Heart right ventricle (tissue), 16 donors: Measurements from ENCODE around the gene RCAN1. TPM values are rescaled to one million over a fixed set of nuclear protein-coding genes. Genes with fewer than 3 reads are reported as not detected.
"Not testable (repeated sequence)": the region's sequence is repeated elsewhere in the genome, so short reads cannot be mapped to it uniquely, and the experiment has no call there.

ENCODE experiments used
- ATAC-seq, 8 donors: fragments of 200-7000 bp; cut with Tn5 transposase; one replicate each; pipeline ENCODE4 v1.9.1; 2020; ENCODE audit warnings: mild to moderate bottlenecking in 8 of 8, moderate library complexity in 8 of 8, moderate number of reproducible peaks in 1 of 8
- DNase-seq, 2 donors: peaks; one replicate each; pipeline ENCODE4 v3.0.0-alpha.2; 2020
- H3K27ac ChIP-seq, 10 donors: fragments of 200-600 bp; sonication (generic) in 2 of 10; one replicate each; pipeline versions ENCODE4 v1.5.0 to v1.8.0; 2020 to 2022; ENCODE audit warnings: mild to moderate bottlenecking in 3 of 10
- H3K27me3 ChIP-seq, 7 donors: fragments of 200-600 bp; one replicate each; pipeline ENCODE4 v1.8.0; 2021 to 2022; ENCODE audit warnings: mild to moderate bottlenecking in 2 of 7
- H3K36me3 ChIP-seq, 9 donors: fragments of 200-600 bp; sonication (generic) in 1 of 9; one replicate each; pipeline versions ENCODE4 v1.5.0 to v1.8.0; 2020 to 2022; ENCODE audit warnings: mild to moderate bottlenecking in 2 of 9
- H3K4me1 ChIP-seq, 9 donors: fragments of 200-600 bp; sonication (generic) in 1 of 9; one replicate each; pipeline versions ENCODE4 v1.5.0 to v1.8.0; 2020 to 2022; ENCODE audit warnings: mild to moderate bottlenecking in 4 of 9
- H3K4me3 ChIP-seq, 10 donors: fragments of 200-600 bp; sonication (generic) in 2 of 10; one replicate each; pipeline versions ENCODE4 v1.5.0 to v1.8.0; 2020 to 2022; ENCODE audit warnings: mild to moderate bottlenecking in 7 of 10, moderate library complexity in 2 of 10
- H3K9me3 ChIP-seq, 11 donors: fragments of 200-600 bp in 10 of 11; sonication (generic) in 2 of 11; one replicate each; pipeline versions ENCODE4 v1.5.0 to v1.8.0; 2013 to 2022; ENCODE audit warnings: mild to moderate bottlenecking in 2 of 11, control low read depth in 1 of 11, moderate library complexity in 1 of 11
- CTCF ChIP-seq, 9 donors: fragments of 200-600 bp; sonication (generic) in 2 of 9; IDR thresholded peaks; one replicate each; pipeline versions ENCODE4 v1.5.0 to v1.8.0; 2021 to 2022; ENCODE audit warnings: antibody characterized with exemption in 9 of 9, mild to moderate bottlenecking in 5 of 9, moderate library complexity in 1 of 9
- WGBS, 2 donors: extraction: QIAGEN DNeasy Blood & Tissue Kit; methylation state at CpG; one replicate each; pipeline ENCODE4 v1.1.7; 2013; ENCODE audit warnings: inconsistent platforms in 1 of 2; 5-methylcytosine and 5-hydroxymethylcytosine counted together
- intact Hi-C, 10 donors: fragments of 100-400 bp; cut with DNase I; formaldehyde crosslinking; loops; one replicate each; pipeline versions ENCODE4 v1.11.1 to v1.14.2; 2022
- polyA plus RNA-seq, 2 donors: library from polyadenylated mRNA; stranded (reverse); fragments of 200-250 nt; gene quantifications; one replicate each; pipeline ENCODE4 v1.2.3, GENCODE V29; 2013
- total RNA-seq, 10 donors: library from RNA; stranded (reverse); fragmentation: NEBNext Ultra II Directional in 3 of 10; extraction: Animal tissue kit (Norgen Biotek cat#: 25700) in 3 of 10; gene quantifications; one replicate each; pipeline versions ENCODE4 v1.2.1 to v1.2.4, GENCODE V29; 2021 to 2023
- donor health status: Arrhythmogenic right ventricular cardiomyopathy.
- donor health status: ischemic (EF 13 %, LVEDD 7.1; RV severe dilation, severe dysfunction).
- donor health status: healthy with polysubstance abuse.
- donor health status: DM: no; HTN: yes; CAD: no.
- donor health status: DM: no; HTN: no; CAD: no.
- donor health status: ischemic (EF 25% LVEDD 6.9; RV normal size, moderate dysfunction).
- donor health status: ischemic (EF 25% LVEDD 5.7; RV mildly dilated, moderate dysfunction).
- donor health status: healthy.
- donor health status: DM: yes; HTN: yes; CAD: no.
- donor health status: Ischemic cardiomyopathy.
- donor health status: ischemic (EF 35%, LVEDD 5.7; RV mildly dilated, moderate dysfunction).
- donor health status: nonischemic (EF 11% LVEDD 7.7; RV severe dilation, severe dysfunction).
- donor health status: DM: yes; HTN: yes; CAD: no.
- donor health status: PGD.
- donor health status: ischemic (EF 29% LVEDD 5.4; RV normal size, mild dysfunction).
- donor health status: nonischemic (EF 23%, LVEDD 6.1; RV moderate dilation, normal function).

RCAN1 gene
- total and polyA plus RNA-seq, 12 donors = 24.1 to 389 (median 60.1) TPM

GRCh38 chr21:34565238-34565637 is 49.7 kb downstream of the RCAN1 start:
- intact Hi-C loops = no loop called here
- Histone ChIP-seq H3K9me3 (no peaks in the 10 kb centered on the region), H3K36me3 (peaks cover 0 to 4% (median 0%) of the 10 kb centered on the region in 9 donors), H3K4me1 (peaks cover 0 to 38% (median 23%) of the 10 kb centered on the region in 9 donors), H3K27me3 (no peaks in the 10 kb centered on the region), H3K27ac (peak overlapping the region in 8 of 10 donors; percentile 36 to 75 (median 68)), H3K4me3 (no peak overlapping the region)
- WGBS, 2 donors = 59 to 78% methylated on average over 4 of the region's 4 CpGs
- DNase-seq = no peak
- ATAC-seq = peak; percentile 54 to 90 (median 82)
- no peak for TF ChIP-seq CTCF (IDR thresholded peaks at IDR 0.05)

- DNase-seq, H3K9me3 ChIP-seq, H3K36me3 ChIP-seq, H3K27me3 ChIP-seq, H3K4me3 ChIP-seq, intact Hi-C loops, ATAC-seq, H3K27ac ChIP-seq: not testable (repeated sequence)
- peaks cover 0 to 35% (median 21%) of the 10 kb centered on the region in 9 donors for H3K4me1 ChIP-seq
- WGBS, 2 donors = 84 to 88% methylated on average over 2 of the region's 2 CpGs
Observed at GRCh38 chr21:34563370-34563769, 51.5 kb downstream of the RCAN1 start.

GRCh38 chr21:34561806-34562205 is 53.1 kb downstream of the RCAN1 start:
- ATAC-seq = no peak
- Histone ChIP-seq H3K27ac (no peak overlapping the region), H3K36me3 (peaks cover 0 to 4% (median 0%) of the 10 kb centered on the region in 9 donors), H3K9me3 (no peaks in the 10 kb centered on the region), H3K4me3 (no peak overlapping the region), H3K4me1 (peaks cover 0 to 27% (median 17%) of the 10 kb centered on the region in 9 donors), H3K27me3 (no peaks in the 10 kb centered on the region)
- DNase-seq = no peak
- WGBS, 2 donors = 85 to 89% methylated on average over 7 of the region's 7 CpGs
- intact Hi-C loops = no loop called here
- TF ChIP-seq CTCF (IDR thresholded peaks at IDR 0.05) = no peak

GRCh38 chr21:34560609-34561008 is 54.3 kb downstream of the RCAN1 start:
- WGBS, 2 donors = 0% methylated on average over 1 of the region's 1 CpG
- H3K36me3 ChIP-seq = no peaks in the 10 kb centered on the region
- ATAC-seq (no peak), DNase-seq (no peak)
- no peak overlapping the region for H3K4me3 ChIP-seq
- H3K27ac ChIP-seq = no peak overlapping the region
- H3K9me3 ChIP-seq = no peaks in the 10 kb centered on the region
- TF ChIP-seq CTCF (IDR thresholded peaks at IDR 0.05) = no peak
- peaks cover 0 to 27% (median 8%) of the 10 kb centered on the region in 9 donors for H3K4me1 ChIP-seq
- intact Hi-C loops = no loop called here
- no peaks in the 10 kb centered on the region for H3K27me3 ChIP-seq

GRCh38 chr21:34560021-34560420 is 54.9 kb downstream of the RCAN1 start:
- no peak for ATAC-seq
- no peak overlapping the region for H3K27ac ChIP-seq
- 88 to 96% methylated on average over 5 of the region's 5 CpGs for WGBS, 2 donors
- H3K27me3 ChIP-seq = no peaks in the 10 kb centered on the region
- H3K9me3 ChIP-seq = no peaks in the 10 kb centered on the region
- H3K36me3 ChIP-seq = no peaks in the 10 kb centered on the region
- intact Hi-C loops = no loop called here
- DNase-seq = no peak
- no peak overlapping the region for H3K4me3 ChIP-seq
- no peak for TF ChIP-seq CTCF (IDR thresholded peaks at IDR 0.05)
- H3K4me1 ChIP-seq = peaks cover 0 to 22% (median 5%) of the 10 kb centered on the region in 9 donors
